NK-92 treated with Interleukin-12 subunit alpha and Interleukin-12 subunit beta, amount 100 ng/mL, for 24 hours (cell line): ENCODE measurements around the gene LYPD6B.

ENCODE experiments used
- DNase-seq: peaks from one replicate; lab custom pipeline; 2025; lab: John Stamatoyannopoulos, UW

The LYPD6B gene

DNA sequence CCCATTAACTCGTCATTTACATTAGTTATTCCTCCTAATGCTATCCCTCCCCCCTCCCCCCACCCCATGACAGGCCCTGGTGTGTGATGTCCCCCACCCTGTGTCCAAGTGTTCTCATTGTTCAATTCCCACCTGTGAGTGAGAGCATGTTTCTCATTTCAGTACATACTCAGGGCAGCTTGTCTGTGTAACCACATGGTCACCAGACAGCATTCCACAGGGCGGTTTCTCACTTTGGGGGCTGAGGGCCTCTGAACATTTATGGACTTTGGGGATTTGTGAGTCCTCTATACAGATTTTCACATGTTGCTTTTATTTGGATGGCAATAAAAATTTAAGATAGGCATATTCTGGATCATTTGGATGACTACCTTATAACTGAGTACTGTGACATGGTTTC is 84.0 kb downstream of the LYPD6B start:
- DNase-seq, result no peak

DNA sequence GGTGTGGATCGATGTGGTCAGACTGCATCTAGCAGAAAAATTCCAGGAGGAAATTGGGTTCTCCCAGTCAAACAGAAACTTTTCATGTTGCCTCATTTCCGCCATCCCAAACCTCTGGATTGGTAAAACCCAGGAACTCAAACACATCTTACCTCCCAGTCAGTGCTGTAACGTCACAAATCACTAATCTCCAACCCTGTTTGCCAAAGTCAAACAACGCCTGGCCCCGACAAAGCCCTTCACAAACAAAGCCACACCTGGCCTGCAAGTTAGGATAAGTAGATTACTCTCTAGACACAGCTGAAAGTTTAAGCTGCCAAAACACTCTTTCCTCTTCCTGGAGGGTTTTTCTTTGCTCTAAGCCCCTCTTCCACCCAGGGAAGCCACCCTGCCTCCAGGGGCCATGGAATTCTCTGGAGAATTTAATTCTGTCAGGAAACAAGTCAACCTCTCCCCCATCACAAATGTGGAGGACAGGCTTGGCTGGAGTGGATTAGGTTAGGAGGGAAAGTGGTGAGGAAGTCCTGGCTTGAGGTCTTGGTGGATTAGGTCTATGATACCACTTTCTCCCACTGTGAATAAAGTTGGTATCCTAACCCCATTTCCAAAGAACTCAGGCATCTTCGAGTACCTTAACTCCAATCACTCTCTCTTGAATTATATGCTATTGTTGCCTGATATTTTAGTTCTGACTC is 86.7 kb downstream of the LYPD6B start:
- no peak for DNase-seq

DNA sequence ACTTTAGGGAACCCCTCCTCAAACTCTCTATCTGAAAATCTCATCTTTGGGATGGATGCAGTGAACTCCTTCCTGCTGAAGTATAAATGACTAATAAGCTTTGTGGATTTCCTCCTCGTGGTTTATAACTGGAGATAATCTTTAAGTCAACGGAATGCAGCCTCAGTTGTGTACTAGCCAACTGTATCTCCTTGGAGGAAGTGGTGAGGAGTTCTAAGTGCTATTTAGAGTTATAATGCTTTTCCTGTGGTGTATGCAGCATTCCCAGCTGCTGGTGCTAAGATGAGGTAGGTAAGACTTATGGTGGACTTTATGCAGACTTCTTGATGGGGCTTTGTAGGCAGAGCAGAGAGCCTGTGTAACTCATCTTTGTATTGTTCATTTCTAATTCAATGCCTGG is 90.9 kb downstream of the LYPD6B start:
- no peak for DNase-seq

DNA sequence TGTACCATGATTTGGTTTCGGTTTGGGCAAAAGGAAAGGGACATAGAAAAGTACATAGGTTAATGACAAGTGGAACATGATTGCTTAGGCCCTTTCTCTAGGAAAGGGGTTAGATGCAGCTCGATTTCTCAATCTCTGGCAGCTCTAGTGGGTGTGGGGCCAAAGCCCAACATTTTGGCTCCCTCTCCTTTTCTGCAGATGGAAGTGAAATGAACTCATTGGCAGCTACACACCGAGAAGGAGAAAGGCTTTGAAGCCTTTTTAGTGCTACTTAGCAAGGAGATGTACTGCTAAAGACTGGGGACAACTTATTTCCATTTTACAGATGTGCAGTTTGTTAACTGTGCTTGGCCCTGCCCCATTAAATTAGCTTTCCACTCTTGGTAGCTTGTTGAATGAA is 93.8 kb downstream of the LYPD6B start:
- DNase-seq, result no peak

DNA sequence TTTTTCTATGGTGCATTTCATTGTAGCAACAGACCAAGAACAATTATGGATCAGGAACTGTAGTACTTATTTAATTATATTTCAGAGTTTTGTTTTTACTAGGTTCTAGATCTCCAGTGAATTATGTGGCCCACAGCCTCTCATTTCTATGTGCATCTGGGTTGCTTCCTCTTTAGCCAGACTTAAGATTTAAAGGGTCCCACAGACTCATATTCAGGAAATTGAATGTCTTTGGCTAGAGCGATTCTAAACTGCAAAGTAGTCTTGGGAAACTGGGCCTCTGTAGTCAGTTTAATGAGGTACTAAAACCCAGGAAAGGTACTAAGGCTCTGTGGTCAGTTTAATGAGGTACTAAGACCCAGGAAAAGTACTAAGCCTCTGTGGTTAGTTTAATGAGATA is 94.4 kb downstream of the LYPD6B start:
- no peak for DNase-seq

DNA sequence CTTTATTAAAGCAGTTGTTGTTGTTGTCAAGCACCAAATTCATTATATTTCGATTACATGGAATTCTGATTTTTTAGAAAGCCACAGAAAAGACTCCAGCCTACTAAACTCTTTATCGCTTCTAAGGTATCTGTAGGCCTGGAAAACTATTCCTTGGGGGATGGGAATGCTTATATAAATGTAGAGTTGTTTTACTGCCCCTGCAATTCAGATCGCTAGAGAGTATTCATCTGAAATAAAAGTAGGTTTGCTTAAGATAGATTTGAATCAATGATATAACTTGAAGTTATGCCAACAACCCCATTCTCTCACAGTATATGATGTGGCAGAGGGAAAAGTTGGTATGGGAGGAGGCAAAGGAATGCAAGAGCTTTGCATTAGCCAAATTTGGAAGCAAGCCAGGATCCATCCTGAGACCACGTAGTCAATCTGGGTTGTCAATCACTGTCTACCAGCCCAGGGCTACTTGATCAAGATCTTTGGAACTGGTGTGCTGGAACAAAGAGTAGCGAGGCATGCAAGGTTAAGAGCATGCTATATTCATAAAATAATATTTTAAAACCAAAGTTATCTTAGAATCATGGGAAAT is 95.9 kb downstream of the LYPD6B start:
- no peak for DNase-seq

DNA sequence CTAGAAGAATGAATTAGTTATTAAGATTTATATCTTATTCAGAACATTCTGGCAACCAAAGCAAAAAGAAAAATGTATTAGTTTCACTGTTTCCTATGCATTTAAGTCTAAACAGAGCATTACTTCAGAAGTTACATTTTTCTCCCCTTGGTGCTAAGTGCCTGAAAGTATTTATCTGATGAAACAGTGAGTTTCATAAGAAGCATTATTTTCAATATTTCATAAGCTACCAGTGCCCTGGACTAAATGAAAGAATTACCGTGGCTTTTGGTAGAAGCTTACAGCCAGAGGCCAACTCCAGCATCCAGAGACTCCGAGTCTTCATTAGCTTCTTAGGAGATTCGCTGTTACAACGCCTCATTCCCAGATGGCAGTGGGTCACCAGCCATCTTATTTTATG is 97.6 kb downstream of the LYPD6B start:
- no peak for DNase-seq

DNA sequence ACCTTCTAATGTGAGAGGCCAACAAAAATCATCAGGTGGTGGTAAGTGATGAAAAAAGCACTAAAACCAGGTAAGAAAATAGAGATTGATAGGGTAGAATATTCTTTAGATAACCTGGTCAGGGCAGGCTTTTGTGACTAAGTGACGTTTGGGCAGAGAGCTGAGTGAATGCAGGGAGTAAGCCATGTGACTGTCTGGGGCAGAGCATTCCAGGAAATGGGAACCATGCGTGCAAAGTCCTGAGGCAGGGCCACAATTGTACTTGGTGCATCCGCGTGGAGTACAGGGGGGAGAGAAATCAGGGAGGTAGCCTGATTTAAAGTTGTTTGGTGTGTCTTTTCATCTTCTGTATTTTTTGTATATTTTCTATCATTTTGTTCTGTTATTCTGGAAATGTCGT is 102.5 kb downstream of the LYPD6B start:
- DNase-seq, result no peak

DNA sequence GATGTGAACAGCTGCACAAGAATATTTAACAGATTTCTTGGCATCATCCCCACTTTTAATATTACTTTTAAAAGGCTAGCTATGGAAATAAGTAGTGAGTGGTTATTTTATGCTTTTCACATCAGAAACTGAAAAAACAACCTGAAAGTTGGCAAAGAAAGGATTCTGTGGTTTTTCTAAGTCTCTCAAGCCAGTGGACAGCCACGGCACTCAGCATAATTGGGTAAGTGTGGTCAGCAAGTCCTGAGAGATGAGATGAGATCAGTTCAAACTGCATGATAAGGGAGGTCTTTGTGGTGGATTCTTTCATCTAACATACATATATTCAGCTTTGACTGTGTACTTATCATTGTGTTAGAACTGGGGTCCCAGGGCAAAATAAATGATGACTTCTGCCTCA is 105.2 kb downstream of the LYPD6B start:
- DNase-seq, result no peak

DNA sequence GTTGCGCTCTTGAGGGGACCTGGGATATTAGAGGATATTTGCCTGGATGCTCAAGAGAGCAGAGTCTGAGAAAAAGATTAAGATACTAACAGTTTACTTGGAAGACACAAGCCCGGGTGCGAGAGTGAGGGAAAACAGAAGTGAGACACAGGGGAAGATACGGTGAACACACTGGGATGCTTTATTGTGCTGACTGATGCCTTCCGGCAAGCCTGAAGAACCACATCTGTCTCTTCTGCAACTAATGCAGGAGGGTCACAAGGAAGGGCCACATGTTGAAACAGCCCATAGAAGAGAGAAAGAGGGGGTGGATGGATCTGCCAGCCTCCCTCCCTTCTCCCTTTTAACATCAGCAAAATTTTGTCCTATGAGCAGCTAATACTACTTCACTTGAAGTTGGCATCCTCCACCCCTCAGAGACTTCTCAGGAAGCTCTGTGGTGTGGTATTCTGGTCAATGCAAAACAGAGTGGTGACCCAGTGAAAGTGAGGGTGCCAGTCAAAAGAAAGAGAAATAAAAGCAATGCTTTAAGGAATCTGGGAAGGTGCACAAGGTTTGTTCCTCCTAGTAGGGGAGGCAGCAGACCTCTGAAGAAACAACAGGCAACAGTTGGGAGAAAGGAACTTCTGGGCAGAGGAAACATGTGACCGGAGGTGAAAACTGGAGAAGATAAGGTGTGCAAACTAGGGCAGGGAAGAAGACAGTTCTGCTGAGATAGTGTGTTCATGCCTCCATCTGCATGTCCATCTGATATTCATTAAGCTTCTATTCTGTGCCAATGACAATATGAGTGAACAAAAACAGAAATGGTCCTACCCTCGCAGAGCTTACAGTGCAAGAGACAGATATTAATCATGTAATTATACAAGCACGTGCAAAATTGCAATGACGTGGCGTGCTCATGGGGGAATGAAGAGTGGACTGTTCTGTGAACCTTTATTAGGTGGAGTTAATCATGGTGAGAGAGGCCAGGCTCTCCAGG is 107.1 kb downstream of the LYPD6B start:
- no peak for DNase-seq

DNA sequence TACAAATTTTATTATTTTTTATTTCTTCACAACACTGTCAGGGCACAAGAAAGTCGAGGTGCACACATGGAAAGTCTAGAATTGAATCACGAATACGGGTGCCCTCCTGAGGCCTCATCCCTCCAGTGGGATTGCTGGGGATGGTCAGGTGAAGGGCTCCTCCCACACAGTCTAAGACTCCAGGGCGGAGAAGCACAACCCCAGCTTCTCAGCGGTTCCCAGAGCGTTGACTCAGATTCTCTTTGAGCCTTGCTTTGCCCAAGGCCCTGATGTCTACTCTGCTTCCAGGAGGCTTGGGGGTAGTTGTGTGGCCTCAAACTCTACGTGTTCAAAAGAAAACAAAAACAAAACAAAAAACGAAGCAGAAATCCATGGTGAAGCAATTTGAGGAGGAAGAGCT is 108.4 kb downstream of the LYPD6B start:
- no peak for DNase-seq

DNA sequence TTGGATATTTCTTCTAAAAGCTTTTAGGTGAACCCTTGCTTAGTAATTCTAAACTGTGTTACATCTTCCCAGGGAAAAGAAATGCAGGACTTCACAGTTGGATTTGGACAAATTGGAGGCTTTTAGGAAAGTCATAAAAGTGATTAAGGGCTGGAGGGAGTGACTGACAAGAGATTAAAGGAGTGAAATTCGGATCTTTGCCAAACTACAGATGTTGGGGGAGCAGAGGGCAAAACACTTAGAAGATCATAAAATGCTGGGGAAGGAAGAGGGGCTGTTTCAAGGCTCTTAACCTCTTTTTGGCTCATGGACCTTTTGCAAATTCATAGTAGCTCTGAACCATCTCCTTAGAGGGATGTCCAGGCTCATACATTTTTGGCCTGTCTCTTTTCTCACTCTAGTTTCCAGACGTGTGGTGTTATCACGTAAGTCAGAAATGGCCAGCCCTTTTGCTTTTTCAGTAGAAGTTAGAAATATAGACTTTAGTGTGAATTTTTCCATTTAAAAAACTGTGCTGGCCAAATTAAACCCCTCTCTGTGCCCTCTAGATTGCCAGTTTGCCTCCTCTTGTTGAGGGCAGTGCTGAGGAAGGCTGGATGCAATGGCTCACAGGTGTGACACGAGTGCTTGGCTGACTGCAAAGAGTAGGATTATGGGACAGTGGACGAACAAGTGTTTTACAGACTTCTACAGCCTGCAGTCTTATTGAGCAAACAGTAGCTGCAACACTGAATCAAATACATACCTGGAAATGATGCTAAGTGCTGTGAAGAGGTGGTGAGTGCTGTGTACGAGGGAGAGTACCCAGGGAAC is 109.9 kb downstream of the LYPD6B start:
- DNase-seq, result no peak

DNA sequence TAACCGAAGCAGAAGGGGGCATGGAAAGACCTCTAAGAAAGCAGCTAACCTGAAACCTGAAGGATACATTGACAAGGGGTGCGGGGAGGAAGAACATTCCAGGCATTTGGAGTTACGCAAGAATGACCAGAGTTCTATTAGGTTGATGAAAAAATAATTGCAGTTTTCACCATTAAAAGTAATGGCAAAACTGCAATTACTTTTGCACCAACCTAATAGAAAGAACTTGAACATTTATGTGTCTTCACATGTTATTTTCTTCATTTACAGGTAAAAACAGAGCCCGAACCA is 110.5 kb downstream of the LYPD6B start:
- DNase-seq, result no peak

DNA sequence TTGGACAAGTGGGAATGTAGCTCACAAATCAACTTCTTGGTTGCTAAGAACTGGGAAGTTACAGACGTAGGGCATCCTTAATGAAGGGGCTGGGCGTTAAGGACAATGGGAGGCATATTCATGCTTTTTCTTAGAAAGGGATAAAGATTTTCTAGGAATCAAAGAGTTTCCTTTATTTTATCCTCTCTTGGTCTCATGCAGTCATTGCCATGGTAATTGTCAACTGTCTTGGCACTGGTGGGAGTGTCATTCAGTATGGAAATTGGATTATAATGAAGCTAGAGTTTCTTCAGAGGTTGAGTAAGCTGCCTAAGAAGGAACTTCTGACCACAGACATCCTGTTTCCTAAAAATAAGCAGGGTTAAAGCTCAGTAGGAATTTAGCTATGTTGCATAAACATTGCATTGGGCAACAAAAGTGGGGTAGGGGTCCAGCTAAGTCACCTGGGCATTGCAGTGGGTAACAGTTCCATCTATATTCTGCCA is 114.0 kb downstream of the LYPD6B start:
- no peak for DNase-seq

DNA sequence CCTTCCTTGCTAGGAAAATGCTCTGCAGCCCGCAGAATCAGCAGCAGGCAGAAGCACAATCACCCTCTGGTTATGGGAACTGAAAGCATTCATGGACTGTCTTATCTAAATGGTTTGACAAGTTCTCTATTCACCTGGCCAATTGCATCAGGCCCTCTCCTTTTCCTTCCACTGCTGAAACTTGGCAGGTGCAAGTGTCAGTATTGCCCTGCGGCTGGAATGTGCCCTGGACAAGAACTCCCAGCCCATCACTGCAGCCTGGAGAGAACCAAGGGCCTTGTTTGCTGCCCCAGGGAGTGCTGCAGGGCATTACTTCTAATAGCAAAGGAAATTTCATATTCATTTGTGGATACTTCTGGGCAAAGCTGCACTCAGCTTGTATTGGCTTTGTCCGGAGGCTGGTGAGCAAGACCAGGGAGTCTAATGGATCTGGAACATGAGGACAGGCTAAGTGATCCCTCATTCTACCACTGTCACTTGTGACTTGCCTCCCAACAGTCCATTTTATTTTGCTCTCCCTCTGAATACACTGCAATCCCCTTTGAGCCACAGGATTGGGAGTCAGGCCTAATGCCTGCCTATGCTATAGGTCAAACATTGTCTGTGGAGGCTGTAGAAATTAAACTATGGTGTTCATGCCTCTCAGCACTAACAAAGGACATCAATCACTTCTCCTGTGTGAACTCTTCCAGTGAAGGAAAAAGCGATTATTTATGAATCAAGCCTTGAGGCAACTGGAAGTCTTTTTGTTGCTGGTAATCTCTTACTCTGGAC is 116.9 kb downstream of the LYPD6B start:
- no peak for DNase-seq

DNA sequence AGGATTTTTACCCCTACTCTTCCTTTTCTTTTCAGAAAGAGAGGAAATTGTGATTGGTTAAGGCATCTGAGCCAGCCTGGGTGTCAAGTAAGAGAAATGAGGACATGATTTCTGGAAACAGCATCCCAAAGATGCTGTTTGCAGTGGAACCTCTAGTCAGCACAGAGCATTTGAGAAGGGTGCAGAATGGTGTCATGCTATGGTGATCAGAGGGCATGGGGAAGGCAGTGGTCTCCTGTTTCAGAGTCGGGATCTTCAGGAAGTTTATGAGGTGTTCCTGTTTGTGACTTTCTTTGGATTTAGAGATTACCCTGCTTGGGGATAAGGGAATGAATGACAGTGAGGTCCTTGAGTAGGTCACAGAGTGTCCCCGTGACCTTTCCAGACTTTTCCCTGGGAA is 117.5 kb downstream of the LYPD6B start:
- no peak for DNase-seq

DNA sequence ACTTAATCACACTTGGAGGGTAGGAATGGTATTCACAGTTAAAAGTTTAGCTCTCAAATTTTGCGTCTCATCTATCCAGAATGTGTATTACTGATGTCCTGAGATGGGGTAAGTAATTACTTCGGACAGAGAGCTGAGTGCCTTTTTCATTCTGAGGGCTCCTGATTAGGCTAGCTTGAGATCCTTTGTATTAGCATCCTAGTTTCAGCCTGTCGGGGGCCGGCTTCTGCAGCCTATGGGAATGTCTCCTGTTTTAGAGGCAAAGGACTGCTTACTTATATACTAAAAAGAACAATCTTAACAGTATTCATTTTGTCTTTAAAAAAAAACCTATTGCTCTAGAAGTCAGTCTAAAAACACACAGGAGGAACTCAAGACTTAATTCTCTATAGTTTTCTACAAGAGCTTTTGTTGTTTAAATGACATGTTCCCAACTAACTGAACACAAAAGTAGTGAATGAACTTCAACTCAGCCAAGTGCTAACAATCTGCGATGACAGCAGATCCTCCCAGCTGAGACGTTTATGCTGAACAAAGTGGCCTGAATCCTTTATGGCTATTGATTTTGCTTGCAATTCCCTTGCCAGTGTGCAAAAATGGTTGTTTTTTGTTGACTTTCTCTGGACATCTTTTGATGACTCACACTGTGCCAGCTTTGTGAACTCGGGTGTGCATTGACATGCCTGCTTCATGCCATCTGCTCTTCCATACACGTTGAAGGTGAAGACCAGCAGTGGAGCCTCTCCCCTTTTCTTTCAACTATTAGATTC is 118.7 kb downstream of the LYPD6B start:
- DNase-seq, result no peak

DNA sequence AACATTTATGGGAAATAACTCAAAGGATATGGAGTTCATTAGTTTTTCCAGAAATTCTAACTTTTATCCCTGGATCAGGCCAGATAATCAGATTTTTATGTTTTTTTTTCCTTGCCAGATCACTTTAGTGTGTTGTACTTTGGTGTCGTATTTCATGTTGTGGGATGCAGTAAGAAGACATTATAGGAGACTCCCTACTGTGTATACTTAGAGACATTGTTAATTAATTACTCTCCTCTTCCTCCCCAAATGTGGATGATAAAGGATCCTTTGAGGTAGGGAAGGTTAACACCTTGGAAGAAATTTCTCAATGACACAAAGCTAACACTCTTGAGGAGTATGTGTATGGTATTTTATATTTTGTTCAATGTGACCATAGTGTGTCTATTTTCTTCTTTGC is 120.5 kb downstream of the LYPD6B start:
- DNase-seq, result no peak

DNA sequence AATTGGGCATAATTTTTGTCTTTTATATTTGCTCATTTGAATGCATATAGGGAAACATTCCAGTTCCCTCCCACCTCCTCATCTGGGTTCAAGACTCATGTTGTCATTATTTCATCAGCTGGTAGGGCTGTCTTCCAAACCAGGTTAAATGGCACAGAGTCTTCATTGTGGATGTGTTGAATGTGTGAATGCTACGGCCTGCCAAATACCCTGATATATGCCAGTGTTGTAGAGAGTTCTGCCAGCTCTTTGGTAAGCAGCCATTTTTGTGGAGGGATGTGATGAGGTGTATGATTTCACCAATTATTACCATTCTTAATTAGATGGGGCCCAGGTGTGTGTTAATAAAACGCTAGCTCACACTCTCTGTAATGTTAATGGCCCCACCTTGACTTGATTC is 121.7 kb downstream of the LYPD6B start:
- DNase-seq, result no peak

DNA sequence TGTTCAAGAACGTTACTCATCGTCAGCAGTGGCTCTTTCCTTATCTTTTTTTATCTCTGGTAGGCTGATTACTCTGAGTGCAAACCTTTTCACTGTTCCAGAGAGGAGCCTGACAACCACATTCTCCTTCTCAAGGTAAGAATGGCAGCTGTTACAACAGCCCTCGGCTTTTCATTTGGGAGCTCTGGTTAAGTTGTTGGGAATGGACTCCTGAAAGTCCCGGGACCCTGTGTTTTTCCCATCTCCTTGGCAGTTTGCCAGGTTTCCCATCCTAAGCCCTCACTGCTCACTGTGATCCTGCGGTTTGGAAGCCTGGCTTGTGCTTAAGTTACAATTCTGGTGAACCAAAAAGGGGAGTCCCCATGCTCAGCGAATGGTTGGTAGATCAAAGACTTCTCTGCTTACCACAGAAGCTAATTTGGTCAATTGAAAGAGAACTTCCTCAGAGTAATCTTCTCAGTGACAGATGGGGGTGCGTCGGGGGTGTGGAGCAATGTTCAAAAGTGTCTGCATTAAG is 122.3 kb downstream of the LYPD6B start:
- DNase-seq, result no peak
